Parathyroid adenoma (tissue), 2 donors: ENCODE data around the gene MYL3.
A peak's percentile ranks its signal among the peaks of the same experiment; 100 is the strongest.

Experiments used
- H2AFZ ChIP-seq: fragments of 300-600 bp; sonication (generic); one replicate; pipeline ENCODE4 v1.7.0; 2017; ENCODE audit warnings: antibody characterized with exemption, mild to moderate bottlenecking
- H3K27ac ChIP-seq: fragments of 300-600 bp; sonication (generic); one replicate; pipeline ENCODE4 v1.7.0; 2017
- H3K27me3 ChIP-seq: fragments of 300-600 bp; sonication (generic); one replicate; pipeline ENCODE4 v1.7.0; 2017; ENCODE audit warnings: low read length; ENCODE audit not compliant: control insufficient read depth, insufficient read depth
- H3K36me3 ChIP-seq: fragments of 300-600 bp; sonication (generic); one replicate; pipeline ENCODE4 v1.7.0; 2017; ENCODE audit warnings: low read length; ENCODE audit not compliant: control insufficient read depth, insufficient read depth
- H3K4me1 ChIP-seq: fragments of 300-600 bp; sonication (generic); one replicate; pipeline ENCODE4 v1.7.0; 2017; ENCODE audit warnings: control low read depth
- H3K4me2 ChIP-seq: fragments of 300-600 bp; sonication (generic); one replicate; pipeline ENCODE4 v1.7.0; 2017; ENCODE audit warnings: low read length
- H3K4me3 ChIP-seq: fragments of 300-600 bp; sonication (generic); one replicate; pipeline ENCODE4 v1.7.0; 2017; ENCODE audit warnings: low read depth, low read length
- H3K79me2 ChIP-seq: fragments of 300-600 bp; sonication (generic); one replicate; pipeline ENCODE4 v1.7.0; 2017; ENCODE audit warnings: control low read depth
- H3K9ac ChIP-seq: fragments of 300-600 bp; sonication (generic); one replicate; pipeline ENCODE4 v1.7.0; 2017; ENCODE audit warnings: mild to moderate bottlenecking
- H3K9me3 ChIP-seq: fragments of 300-600 bp; sonication (generic); one replicate; pipeline ENCODE4 v1.7.0; 2017; ENCODE audit warnings: low read length; ENCODE audit not compliant: control insufficient read depth
- TF ChIP-seq, protein P1 (sequence below): fragments of 300-600 bp; sonication (generic); IDR thresholded peaks from one replicate; pipeline ENCODE4 v1.7.0; 2017; ENCODE audit warnings: antibody characterized with exemption, mild to moderate bottlenecking
- donor health status: primary hyperparathyroidism.

MYL3 gene

DNA sequence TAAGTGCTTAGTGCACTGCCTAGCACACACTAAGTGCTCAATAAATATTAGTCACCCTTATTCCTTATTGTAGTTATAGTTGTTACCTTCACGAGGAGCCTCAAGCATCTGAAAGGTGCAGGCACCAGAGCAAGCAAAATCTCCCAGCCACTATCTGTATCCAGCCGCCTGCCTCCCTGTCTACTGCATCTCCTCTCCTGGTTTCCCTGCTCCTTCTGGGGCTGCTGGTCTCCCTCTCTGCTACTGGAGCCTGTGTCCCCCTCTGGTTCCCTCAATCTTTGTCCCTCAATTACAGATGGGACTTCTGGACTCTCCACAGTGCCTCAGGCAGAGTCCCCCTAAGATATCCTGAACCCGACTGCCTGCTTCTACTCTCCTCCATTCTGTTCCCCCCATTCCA lies 18.8 kb downstream of the MYL3 start:
- no peaks in the 10 kb centered on the region for H3K36me3 ChIP-seq
- peaks cover 14% of the 10 kb centered on the region for H3K4me1 ChIP-seq
- no peak overlapping the region for H2AFZ ChIP-seq
- H3K9ac ChIP-seq = no peak overlapping the region
- H3K27ac ChIP-seq = no peak overlapping the region
- H3K79me2 ChIP-seq = no peaks in the 10 kb centered on the region
- H3K9me3 ChIP-seq = no peaks in the 10 kb centered on the region
- H3K4me2 ChIP-seq = no peak overlapping the region
- no peaks in the 10 kb centered on the region for H3K27me3 ChIP-seq
- H3K4me3 ChIP-seq = no peak overlapping the region
- TF ChIP-seq, protein P1, sequence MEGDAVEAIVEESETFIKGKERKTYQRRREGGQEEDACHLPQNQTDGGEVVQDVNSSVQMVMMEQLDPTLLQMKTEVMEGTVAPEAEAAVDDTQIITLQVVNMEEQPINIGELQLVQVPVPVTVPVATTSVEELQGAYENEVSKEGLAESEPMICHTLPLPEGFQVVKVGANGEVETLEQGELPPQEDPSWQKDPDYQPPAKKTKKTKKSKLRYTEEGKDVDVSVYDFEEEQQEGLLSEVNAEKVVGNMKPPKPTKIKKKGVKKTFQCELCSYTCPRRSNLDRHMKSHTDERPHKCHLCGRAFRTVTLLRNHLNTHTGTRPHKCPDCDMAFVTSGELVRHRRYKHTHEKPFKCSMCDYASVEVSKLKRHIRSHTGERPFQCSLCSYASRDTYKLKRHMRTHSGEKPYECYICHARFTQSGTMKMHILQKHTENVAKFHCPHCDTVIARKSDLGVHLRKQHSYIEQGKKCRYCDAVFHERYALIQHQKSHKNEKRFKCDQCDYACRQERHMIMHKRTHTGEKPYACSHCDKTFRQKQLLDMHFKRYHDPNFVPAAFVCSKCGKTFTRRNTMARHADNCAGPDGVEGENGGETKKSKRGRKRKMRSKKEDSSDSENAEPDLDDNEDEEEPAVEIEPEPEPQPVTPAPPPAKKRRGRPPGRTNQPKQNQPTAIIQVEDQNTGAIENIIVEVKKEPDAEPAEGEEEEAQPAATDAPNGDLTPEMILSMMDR = no peak

DNA sequence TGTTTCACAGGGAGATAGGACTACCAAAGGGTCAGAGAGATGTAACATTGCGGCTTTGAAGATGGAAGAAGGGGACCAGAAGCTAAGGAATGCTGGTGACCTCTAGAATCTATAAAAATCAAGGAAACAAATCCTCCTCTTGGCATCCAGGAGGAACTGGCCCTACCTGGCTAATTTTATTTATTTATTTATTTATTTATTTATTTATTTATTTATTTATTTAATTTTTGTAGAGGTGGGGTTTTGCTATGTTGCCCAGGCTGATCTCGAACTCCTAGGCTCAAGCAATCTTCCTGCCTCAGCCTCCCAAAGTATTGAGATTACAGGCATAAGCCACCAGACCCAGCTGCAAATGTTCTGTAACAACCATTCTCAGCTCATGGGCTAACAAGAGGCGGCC lies 19.7 kb downstream of the MYL3 start:
- Histone ChIP-seq H2AFZ (no peak overlapping the region), H3K4me2 (no peak overlapping the region), H3K36me3 (no peaks in the 10 kb centered on the region), H3K9me3 (no peaks in the 10 kb centered on the region), H3K27ac (no peak overlapping the region), H3K79me2 (no peaks in the 10 kb centered on the region), H3K4me1 (peaks cover 14% of the 10 kb centered on the region), H3K27me3 (no peaks in the 10 kb centered on the region), H3K4me3 (no peak overlapping the region), H3K9ac (no peak overlapping the region)
- TF ChIP-seq, protein P1 = no peak

DNA sequence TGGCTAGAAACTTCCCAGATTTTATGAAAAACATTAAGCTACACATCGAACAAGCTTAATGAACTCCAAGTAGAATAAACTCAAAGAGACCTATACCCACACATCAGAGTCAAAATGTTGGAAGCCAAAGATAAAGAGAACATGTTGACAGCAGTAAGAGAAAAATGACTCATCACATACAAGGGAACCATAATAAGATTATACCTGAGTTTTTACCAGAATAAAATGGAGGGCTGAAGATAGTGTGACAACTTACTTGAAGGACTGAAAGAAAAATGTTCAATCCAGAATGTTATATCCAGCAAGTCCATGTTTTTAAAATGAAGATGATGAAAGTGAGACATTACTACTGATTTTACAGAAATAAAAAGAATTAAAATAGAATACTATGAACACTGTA lies 22.8 kb downstream of the MYL3 start:
- H3K79me2 ChIP-seq = no peaks in the 10 kb centered on the region
- no peak overlapping the region for H3K27ac ChIP-seq
- TF ChIP-seq, protein P1 = no peak
- H3K9me3 ChIP-seq = no peaks in the 10 kb centered on the region
- H3K4me3 ChIP-seq = no peak overlapping the region
- H3K4me2 ChIP-seq = no peak overlapping the region
- no peaks in the 10 kb centered on the region for H3K27me3 ChIP-seq
- no peaks in the 10 kb centered on the region for H3K36me3 ChIP-seq
- no peak overlapping the region for H3K9ac ChIP-seq
- H3K4me1 ChIP-seq = peaks cover 6% of the 10 kb centered on the region
- no peak overlapping the region for H2AFZ ChIP-seq

DNA sequence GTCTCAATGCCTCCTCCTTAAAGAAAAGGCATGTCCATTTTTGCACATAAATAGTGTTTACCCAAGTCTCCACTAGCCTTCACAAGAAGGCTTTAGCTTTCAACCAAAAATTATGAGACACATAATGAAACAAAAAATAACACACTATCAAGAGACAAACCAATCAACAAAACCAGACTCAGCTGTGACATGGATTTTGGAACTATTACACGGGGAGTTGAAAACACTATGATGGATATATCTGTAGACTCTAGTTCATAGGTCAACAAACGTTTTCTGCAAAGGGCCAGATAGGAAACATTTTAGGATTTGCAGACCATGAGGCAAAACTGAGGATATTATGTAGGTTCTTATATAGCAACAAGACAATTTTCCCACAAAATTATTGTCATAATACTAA lies 24.9 kb downstream of the MYL3 start:
- Histone ChIP-seq H3K9ac (no peak overlapping the region), H3K79me2 (no peaks in the 10 kb centered on the region), H2AFZ (no peak overlapping the region), H3K4me2 (no peak overlapping the region), H3K4me1 (peaks cover 7% of the 10 kb centered on the region), H3K27me3 (no peaks in the 10 kb centered on the region), H3K27ac (no peak overlapping the region), H3K9me3 (no peaks in the 10 kb centered on the region), H3K36me3 (no peaks in the 10 kb centered on the region), H3K4me3 (no peak overlapping the region)
- TF ChIP-seq, protein P1 = no peak

DNA sequence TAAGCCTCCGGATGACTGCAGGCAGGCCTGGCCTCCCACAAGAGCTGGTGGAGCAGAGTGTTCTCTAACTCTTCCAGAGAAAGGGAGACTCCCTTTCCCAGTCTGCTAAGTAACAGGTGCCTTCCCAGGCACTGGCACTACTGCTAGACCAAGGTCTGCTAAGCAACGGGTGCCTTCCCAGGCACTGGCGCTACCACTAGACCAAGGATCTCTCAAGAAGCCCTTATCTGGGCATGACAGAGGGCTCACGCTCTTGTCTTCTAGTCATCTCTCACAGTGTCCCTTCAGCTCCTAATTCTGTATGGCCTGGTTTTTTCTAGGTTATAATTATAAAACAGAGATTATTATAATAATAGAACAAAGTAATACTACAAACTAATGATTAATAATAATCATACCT lies 27.8 kb downstream of the MYL3 start:
- H3K9me3 ChIP-seq = no peaks in the 10 kb centered on the region
- H3K9ac ChIP-seq = no peak overlapping the region
- peaks cover 7% of the 10 kb centered on the region for H3K4me1 ChIP-seq
- H3K4me3 ChIP-seq = no peak overlapping the region
- no peaks in the 10 kb centered on the region for H3K36me3 ChIP-seq
- H3K79me2 ChIP-seq = no peaks in the 10 kb centered on the region
- no peaks in the 10 kb centered on the region for H3K27me3 ChIP-seq
- H3K27ac ChIP-seq = no peak overlapping the region
- peak overlapping the region; percentile 51 for H2AFZ ChIP-seq
- H3K4me2 ChIP-seq = peak overlapping the region; percentile 29
- TF ChIP-seq, protein P1 = no peak
